ENCODE measurements around the gene TTC6.

Gene TTC6

GRCh38 chr14:37625597-37626595, 30.5 kb downstream of the TTC6 start:
- no peak for DNase-seq (ENCODE audit: low spot score)

GRCh38 chr14:37637341-37637740, 41.9 kb downstream of the TTC6 start:
- DNase-seq (ENCODE audit: low spot score) = no peak

DNA sequence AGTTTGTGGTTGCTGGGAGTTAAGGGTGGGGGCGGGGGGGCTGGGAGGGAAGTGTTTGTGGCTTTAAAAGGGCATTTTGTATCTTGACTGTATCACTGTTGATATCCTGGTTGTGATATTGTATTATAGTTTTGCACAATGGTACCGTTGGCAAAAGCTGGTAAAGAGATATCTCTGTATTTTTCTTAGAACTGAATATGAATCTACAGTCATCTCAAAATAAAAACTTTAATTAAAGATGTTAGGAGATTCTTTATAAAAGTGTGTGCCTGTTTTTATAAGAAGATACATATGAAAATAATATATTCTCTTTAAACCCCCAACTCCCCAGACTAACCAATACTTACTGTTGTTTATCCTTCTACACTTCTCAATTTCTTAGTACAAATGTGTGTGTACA, 43.2 kb downstream of the TTC6 start:
- DNase-seq (ENCODE audit: low spot score) = no peak

DNA sequence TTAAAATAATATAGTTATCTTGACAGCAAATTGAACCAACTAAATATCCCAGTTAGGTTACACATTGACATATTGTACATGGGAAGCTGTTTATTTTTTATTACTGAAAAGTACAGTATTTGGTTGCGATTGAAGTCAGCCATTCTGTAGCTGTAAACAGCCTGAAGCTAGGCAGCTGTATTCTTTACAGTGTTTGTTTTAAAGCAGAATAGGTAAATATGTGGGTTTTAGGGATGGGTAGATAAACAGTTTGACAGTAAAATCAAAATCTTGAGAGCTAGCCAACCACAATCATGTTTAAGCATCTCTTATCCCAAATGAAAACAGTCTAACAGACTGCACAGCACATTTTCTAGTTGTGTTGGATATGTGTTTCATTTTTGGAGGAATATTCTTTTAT, 45.7 kb downstream of the TTC6 start:
- no peak for DNase-seq (ENCODE audit: low spot score)

DNA sequence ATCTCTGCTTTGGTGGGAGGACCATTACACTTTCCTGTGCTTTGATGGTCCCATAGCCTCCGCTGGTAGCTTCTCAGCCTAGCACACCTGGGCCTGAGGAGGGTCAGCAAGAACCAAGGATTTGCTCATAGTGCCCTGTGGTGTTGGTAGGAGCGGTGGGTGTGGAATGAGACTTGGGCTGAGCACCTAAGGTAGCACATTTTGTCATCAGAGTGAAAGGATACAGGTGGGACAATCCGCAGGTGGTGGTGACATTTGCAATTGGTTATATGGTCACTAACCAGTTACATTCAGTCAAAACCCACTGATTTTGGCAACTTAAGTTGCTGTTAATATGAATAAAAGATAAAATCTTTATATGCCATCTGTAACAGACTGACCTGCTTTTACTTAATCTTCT, 46.7 kb downstream of the TTC6 start:
- no peak for DNase-seq (ENCODE audit: low spot score)

DNA sequence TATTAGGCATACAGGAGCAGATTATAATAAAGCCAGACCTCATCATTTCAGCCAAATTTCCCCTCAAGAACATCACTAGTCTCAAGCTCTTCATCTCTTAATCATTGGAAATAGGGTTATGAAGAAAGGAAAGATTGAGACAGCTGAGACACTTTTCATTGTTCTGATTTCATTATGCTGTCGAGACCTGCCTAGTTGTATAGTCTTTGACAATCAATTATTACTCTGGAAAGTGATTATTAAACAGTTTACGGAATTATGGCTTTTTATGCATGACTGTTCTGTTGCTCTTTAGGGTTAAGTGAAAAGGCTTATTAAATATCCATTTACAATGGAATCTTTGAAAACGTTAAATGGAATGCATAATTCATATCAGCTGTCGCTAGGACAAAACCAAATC, 48.3 kb downstream of the TTC6 start:
- no peak for DNase-seq (ENCODE audit: low spot score)

Data from LoVo (cell line).